Upper lobe of right lung (tissue), 1 donor: ENCODE measurements around the gene ZBTB22. TPM values are rescaled to one million over a fixed set of nuclear protein-coding genes. Genes with fewer than 3 reads are reported as not detected.
"Not testable (repeated sequence)": the region's sequence is repeated elsewhere in the genome, so short reads cannot be mapped to it uniquely, and the experiment has no call there.

Experiments used
- ATAC-seq: fragments of 200-7000 bp; cut with Tn5 transposase; one replicate; pipeline ENCODE4 v1.9.1; 2020; ENCODE audit warnings: mild to moderate bottlenecking, moderate library complexity
- DNase-seq: peaks from one replicate; pipeline ENCODE4 v3.0.0-alpha.2; 2020
- H3K27ac ChIP-seq: fragments of 200-600 bp; one replicate; pipeline ENCODE4 v1.8.0; 2022
- H3K27me3 ChIP-seq: fragments of 200-600 bp; one replicate; pipeline ENCODE4 v1.8.0; 2022; ENCODE audit warnings: mild to moderate bottlenecking
- H3K36me3 ChIP-seq: fragments of 200-600 bp; one replicate; pipeline ENCODE4 v1.8.0; 2022
- H3K4me1 ChIP-seq: fragments of 200-600 bp; one replicate; pipeline ENCODE4 v1.8.0; 2022
- H3K4me3 ChIP-seq: fragments of 200-600 bp; one replicate; pipeline ENCODE4 v1.8.0; 2022; ENCODE audit warnings: mild to moderate bottlenecking
- H3K9me3 ChIP-seq: fragments of 200-600 bp; one replicate; pipeline ENCODE4 v1.8.0; 2022
- intact Hi-C: fragments of 100-400 bp; cut with DNase I; formaldehyde crosslinking; loops from one replicate; pipeline ENCODE4 v1.11.0; 2022
- total RNA-seq: library from RNA; stranded (reverse); fragmentation: NEBNext Ultra II Directional; extraction: Animal tissue kit (Norgen Biotek cat#: 25700); gene quantifications from one replicate; pipeline ENCODE4 v1.2.1, GENCODE V29; 2021
- TF ChIP-seq, protein P1 (sequence below): fragments of 200-600 bp; IDR thresholded peaks from one replicate; pipeline ENCODE4 v1.8.0; 2022; ENCODE audit warnings: antibody characterized with exemption
- donor health status: DM: no; HTN: yes; CAD: no; lungs with severe emphysema.

Gene ZBTB22
- total RNA-seq, 1 donor from 2014 or later, result 26.2 TPM

DNA sequence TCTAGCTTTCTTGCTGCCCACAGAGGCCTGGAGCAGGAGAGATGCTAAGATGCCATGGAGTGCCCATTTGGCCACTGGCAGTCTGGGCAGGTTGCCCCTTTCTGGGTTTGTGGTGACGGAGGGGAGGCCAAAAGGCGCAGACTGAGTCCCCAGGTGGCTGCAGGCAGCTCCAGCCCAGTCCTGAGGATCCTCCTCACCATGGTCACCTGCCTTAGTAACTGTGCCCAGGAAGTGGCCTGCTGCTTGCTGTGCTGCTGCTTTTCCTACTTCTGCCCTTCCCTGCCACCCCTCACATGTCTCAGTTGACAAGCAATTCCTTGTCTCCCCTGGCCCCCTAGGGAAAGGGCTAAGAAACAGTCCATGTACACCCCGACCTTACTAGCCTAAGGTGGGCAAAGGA is 38.8 kb upstream of the ZBTB22 start:
- Histone ChIP-seq H3K36me3 (no peaks in the 10 kb centered on the region), H3K4me3 (no peak overlapping the region), H3K9me3 (no peaks in the 10 kb centered on the region), H3K27me3 (no peaks in the 10 kb centered on the region), H3K27ac (no peak overlapping the region), H3K4me1 (no peaks in the 10 kb centered on the region)
- TF ChIP-seq, protein P1, sequence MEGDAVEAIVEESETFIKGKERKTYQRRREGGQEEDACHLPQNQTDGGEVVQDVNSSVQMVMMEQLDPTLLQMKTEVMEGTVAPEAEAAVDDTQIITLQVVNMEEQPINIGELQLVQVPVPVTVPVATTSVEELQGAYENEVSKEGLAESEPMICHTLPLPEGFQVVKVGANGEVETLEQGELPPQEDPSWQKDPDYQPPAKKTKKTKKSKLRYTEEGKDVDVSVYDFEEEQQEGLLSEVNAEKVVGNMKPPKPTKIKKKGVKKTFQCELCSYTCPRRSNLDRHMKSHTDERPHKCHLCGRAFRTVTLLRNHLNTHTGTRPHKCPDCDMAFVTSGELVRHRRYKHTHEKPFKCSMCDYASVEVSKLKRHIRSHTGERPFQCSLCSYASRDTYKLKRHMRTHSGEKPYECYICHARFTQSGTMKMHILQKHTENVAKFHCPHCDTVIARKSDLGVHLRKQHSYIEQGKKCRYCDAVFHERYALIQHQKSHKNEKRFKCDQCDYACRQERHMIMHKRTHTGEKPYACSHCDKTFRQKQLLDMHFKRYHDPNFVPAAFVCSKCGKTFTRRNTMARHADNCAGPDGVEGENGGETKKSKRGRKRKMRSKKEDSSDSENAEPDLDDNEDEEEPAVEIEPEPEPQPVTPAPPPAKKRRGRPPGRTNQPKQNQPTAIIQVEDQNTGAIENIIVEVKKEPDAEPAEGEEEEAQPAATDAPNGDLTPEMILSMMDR, result no peak
- DNase-seq, result no peak
- no peak for ATAC-seq
- intact Hi-C loops, result no loop called here

DNA sequence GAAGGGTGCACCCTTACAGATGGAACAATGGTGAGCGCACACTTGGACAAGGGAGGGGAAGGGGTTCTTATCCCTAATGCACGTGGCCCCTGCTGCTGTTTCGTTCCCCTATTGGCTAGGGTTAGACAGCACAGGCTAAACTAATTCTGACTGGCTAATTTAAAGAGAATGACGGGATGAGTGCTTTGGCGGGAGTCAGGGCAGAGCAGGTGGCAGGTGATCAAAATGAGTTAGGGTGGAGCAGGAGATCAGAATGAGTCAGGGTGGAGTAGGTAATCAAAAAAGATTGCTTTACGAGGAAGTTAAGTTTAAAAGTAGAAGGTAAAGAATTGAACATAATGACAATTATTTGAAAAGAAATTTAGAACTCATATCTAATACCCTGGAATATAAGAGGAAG is 38.3 kb upstream of the ZBTB22 start:
- H3K4me3 ChIP-seq, H3K4me1 ChIP-seq, intact Hi-C loops, DNase-seq, H3K36me3 ChIP-seq, H3K27me3 ChIP-seq, H3K9me3 ChIP-seq, ATAC-seq, H3K27ac ChIP-seq: not testable (repeated sequence)

DNA sequence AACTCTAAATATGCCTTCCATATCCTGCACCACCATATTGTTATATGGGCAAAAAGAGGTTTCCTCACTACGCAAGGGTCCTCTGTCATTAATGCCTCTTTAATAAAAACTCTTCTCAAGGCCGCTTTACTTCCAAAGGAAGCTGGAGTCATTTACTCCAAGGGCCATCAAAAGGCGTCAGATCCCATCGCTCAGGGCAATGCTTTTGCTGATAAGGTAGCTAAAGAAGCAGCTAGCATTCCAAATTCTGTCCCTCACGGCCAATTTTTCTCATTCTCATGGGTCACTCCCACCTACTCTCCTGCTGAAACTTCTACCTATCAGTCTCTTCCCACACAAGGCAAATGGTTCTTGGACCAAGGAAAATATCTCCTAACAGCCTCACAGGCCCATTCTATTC is 30.3 kb upstream of the ZBTB22 start:
- H3K27ac ChIP-seq, result no peak overlapping the region
- TF ChIP-seq, protein P1, result no peak
- intact Hi-C loops, result no loop called here

DNA sequence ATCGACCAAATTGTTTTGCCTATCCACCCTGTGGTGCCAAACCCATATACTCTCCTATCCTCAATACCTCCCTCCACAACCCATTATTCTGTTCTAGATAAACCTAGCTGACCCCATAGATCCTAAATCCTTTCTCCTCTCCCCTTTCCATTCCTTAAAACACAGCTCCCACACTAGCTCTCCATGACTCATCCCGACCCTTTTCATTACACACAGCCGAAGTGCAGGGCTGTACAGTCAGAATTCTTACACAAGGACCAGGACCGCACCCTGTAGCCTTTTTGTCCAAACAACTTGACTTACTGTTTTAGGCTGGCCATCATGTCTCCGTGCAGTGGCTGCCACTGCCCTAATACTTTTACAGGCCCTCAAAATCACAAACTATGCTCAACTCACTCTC is 29.4 kb upstream of the ZBTB22 start:
- H3K9me3 ChIP-seq, intact Hi-C loops, H3K4me1 ChIP-seq, ATAC-seq, DNase-seq, H3K36me3 ChIP-seq, H3K27me3 ChIP-seq: not testable (repeated sequence)
- Histone ChIP-seq H3K27ac (peak overlapping the region; percentile 65), H3K4me3 (peak overlapping the region; percentile 17)

More for the DNA sequence above, 30.3 kb upstream of the ZBTB22 start:
- Histone ChIP-seq H3K9me3 (no peaks in the 10 kb centered on the region), H3K27me3 (no peaks in the 10 kb centered on the region), H3K4me3 (peak overlapping the region; percentile 17), H3K4me1 (peaks cover 6% of the 10 kb centered on the region), H3K36me3 (no peaks in the 10 kb centered on the region)
- DNase-seq (no peak), ATAC-seq (no peak)

DNA sequence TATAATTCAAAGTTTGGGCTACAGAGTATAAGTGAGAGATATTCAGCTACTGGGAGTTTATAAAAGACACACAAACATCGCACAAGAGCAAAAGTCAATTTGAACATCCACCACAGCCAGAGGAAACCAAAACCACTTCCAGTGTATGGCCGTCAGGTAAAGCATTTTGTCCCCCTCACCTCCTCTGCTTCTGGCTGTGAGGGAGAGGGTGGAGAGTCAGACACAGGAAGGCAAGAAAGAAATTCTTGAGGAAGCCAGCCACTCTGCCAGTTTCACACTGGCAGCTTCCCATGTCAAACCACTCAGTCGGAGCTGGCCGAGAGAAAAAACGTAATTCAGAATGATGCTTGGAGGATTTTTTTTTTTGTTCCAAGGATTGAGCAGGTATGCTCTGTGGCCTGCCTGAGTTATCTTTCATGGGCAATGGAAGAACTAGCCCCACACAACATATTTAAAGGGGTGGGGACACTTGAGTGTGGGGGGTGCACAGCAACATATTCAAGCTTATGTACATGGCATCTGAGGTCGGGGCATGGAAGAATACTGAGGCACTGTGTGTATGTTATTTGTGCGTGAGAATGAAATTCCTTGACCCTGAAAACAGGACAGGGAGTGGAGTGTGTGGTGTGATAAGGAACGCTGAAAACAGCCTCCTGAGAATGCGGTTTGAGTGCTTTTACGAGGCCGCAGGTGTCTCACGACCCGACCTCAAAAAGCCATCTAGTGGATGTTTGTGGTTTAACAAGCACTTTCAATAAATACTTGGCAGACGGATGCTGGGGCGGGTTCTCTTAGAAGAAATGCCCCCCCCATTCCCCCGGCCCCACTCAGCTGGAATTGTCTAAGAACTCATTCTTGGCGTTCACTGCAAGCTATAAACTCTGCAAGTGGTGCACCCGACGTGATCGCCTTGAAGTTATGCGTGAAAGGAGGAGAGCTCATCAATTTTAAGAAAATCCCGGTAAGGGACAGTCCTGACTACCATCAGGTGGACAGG is 27.5 kb upstream of the ZBTB22 start:
- Histone ChIP-seq H3K27ac (peak overlapping the region; percentile 67), H3K4me1 (peaks cover 6% of the 10 kb centered on the region), H3K9me3 (no peaks in the 10 kb centered on the region), H3K27me3 (no peaks in the 10 kb centered on the region), H3K4me3 (peak overlapping the region; percentile 27), H3K36me3 (no peaks in the 10 kb centered on the region)
- intact Hi-C loops, result no loop called here
- TF ChIP-seq, protein P1, result peak; percentile 62
- DNase-seq (peak; percentile 87), ATAC-seq (peak; percentile 87)

DNA sequence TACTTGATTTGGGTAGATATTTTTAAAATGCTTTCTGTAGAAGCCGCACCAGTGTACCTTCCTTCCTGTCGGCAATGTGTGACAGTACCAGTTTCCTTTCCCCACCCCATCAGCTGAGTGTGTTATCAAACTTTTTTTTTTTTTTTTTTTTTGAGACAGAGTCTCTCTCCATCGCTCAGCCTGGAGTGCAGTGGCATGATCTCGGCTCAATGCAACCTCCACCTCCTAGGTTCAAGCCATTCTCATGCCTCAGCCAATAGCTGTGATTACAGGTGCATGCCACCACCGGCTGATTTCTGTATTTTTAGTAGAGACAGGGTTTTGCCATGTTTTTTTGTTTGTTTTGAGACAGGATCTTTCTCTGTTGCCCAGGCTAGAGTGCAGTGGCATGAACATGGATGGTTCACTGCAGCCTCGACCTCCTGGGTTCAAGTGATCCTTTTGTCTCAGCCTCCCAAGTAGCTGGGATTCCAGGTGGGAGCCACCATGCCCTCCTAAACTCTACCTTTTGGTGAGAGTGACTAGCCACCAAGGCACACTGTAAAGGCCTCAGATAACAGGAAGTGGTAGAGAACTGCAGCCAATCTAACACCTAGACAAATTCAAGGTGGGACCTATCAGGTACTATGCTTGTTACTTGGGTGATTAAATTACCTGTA is 26.5 kb upstream of the ZBTB22 start:
- Histone ChIP-seq H3K36me3 (no peaks in the 10 kb centered on the region), H3K4me1 (peaks cover 6% of the 10 kb centered on the region), H3K4me3 (no peak overlapping the region), H3K27ac (peak overlapping the region; percentile 67), H3K9me3 (no peaks in the 10 kb centered on the region), H3K27me3 (no peaks in the 10 kb centered on the region)
- intact Hi-C loops, result no loop called here
- no peak for DNase-seq
- TF ChIP-seq, protein P1, result no peak
- peak; percentile 38 for ATAC-seq

DNA sequence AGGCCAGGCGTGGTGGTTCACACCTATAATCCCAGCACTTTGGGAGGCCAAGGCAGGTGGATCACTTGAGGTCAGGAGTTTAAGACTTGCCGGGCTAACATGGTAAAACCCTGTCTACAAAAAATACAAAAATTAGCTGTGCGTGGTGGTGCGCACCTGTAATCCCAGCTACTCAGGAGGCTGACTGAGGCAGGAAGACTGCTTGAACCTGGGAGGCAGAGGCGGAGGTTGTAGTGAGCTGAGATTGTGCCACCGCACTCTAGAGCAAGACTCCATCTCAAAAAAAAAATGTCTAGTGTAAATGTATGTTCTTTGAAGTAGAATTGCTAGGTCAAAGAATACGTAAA is 26.0 kb upstream of the ZBTB22 start:
- H3K27me3 ChIP-seq, H3K36me3 ChIP-seq, intact Hi-C loops, H3K4me1 ChIP-seq, H3K4me3 ChIP-seq, DNase-seq, H3K9me3 ChIP-seq, ATAC-seq: not testable (repeated sequence)
- peak overlapping the region; percentile 30 for H3K27ac ChIP-seq
